K562 (cell line): Measurements from ENCODE around the gene CACNG8. TPM values are rescaled to one million over a fixed set of nuclear protein-coding genes. Genes with fewer than 3 reads are reported as not detected.

ENCODE experiments used
- ATF3 ChIP-seq, 2 experiments: fragments of 450-650 bp in 1 of 2; sonication (generic) in 1 of 2; formaldehyde crosslinking in 1 of 2; IDR thresholded peaks in 1 of 2; conservative IDR thresholded peaks in 1 of 2; 2 replicates each; pipeline versions ENCODE4 v1.6.1 to v1.8.1; 2016 to 2023; ENCODE audit warnings: mild to moderate bottlenecking in 2 of 2, moderate library complexity in 2 of 2, inconsistent platforms in 1 of 2, missing genetic modification reagents in 1 of 2
- CREM ChIP-seq: IDR thresholded peaks from 2 replicates; pipeline ENCODE4 v1.6.1; 2014; ENCODE audit warnings: antibody characterized with exemption, low read depth
- CTCF ChIP-seq, 3 experiments: IDR thresholded peaks in 2 of 3; conservative IDR thresholded peaks in 1 of 3; 2 replicates each; pipeline ENCODE4 v1.5.1; 2011 to 2012; ENCODE audit warnings: low read length in 3 of 3, mild to moderate bottlenecking in 3 of 3, control low read depth in 2 of 3, improper control_type of control experiment in 1 of 3, inconsistent platforms in 1 of 3, low read depth in 1 of 3, mixed read lengths in 1 of 3, moderate library complexity in 1 of 3; ENCODE audit not compliant: insufficient read depth in 2 of 3
- L3MBTL2 ChIP-seq: fragments of 450-650 bp; IDR thresholded peaks from 2 replicates; pipeline ENCODE4 v1.6.1; 2016; ENCODE audit warnings: mild to moderate bottlenecking, moderate library complexity
- MAX ChIP-seq: sonication (generic); formaldehyde crosslinking; IDR thresholded peaks from 2 replicates; pipeline ENCODE4 v1.9.0; 2022; ENCODE audit warnings: mild to moderate bottlenecking, missing genetic modification reagents
- NCOA4 ChIP-seq: fragments of 450-650 bp; IDR thresholded peaks from 2 replicates; pipeline ENCODE4 v1.6.1; 2018; ENCODE audit warnings: mild to moderate bottlenecking; ENCODE audit not compliant: partially characterized antibody
- REST ChIP-seq, 2 experiments: fragments of 450-650 bp; formaldehyde crosslinking in 1 of 2; IDR thresholded peaks; 2 replicates each; pipeline versions ENCODE4 v1.4.0 to v1.6.1; 2014 to 2020; ENCODE audit warnings: mild to moderate bottlenecking in 2 of 2, borderline replicate concordance in 1 of 2, low read depth in 1 of 2
- ZMIZ1 ChIP-seq, 2 experiments: fragments of 150-350 bp in 1 of 2; IDR thresholded peaks; 2 replicates each; pipeline ENCODE4 v1.6.1; 2012 to 2016; ENCODE audit warnings: low read depth in 2 of 2, low read length in 2 of 2, mild to moderate bottlenecking in 1 of 2, moderate library complexity in 1 of 2
- ZNF23 ChIP-seq: fragments of 250-450 bp; sonication (Bioruptor Pico); IDR thresholded peaks from 2 replicates; pipeline ENCODE4 v1.4.0; 2020; ENCODE audit warnings: mild to moderate bottlenecking
- ZNF347 ChIP-seq: fragments of 450-650 bp; formaldehyde crosslinking; IDR thresholded peaks from 2 replicates; pipeline ENCODE4 v1.4.0; 2020; ENCODE audit warnings: low read depth, mild to moderate bottlenecking, moderate library complexity
- polyA plus RNA-seq, 8 experiments: library from polyadenylated mRNA; depleted of rRNA in 4 of 8; stranded (reverse) in 5 of 8; unstranded in 3 of 8; fragments of >200 nt; fragmentation: Nextera tagmentation in 2 of 8; fragmentation: Illumina TruSeq in 1 of 8; extraction: Ambion mirVana in 2 of 8; extraction: Trizol in 1 of 8; gene quantifications; 2 replicates each; pipeline versions ENCODE4 v1.2.1 to v1.2.3, GENCODE V29; 2011 to 2014; ENCODE audit warnings: inconsistent platforms in 1 of 8, missing spikeins in 1 of 8
- total RNA-seq, 7 experiments: library from RNA; depleted of rRNA in 6 of 7; stranded (reverse); fragments of >200 nt in 6 of 7; fragmentation: Illumina TruSeq in 2 of 7; extraction: Trizol in 2 of 7; gene quantifications; 2 replicates each; pipeline versions ENCODE4 v1.2.1 to v1.2.3, GENCODE V29; 2011 to 2021; ENCODE audit warnings: low replicate concordance in 1 of 7

CACNG8 gene
- total and polyA plus RNA-seq, 9 of the 15 experiments (the other 6 are each of a cell fraction or from before 2014, with no cell fraction given): 0.02 to 0.05 TPM; not detected in 7

- TF ChIP-seq CTCF (IDR thresholded peaks at IDR 0.05 in 2 of 3, conservative IDR thresholded peaks at IDR 0.05 in 1 of 3; ENCODE audit: insufficient read depth in 2 of 3, low read depth in 1 of 3, low read length in 3 of 3) (0 out of 6 replicates have a peak, but pooled peaks of 1 of the 3 experiments have one; percentile 4), L3MBTL2 (peak; percentile 33; the same call in 1 of the 2 replicates), ATF3 (IDR thresholded peaks at IDR 0.05) (peak; percentile 31; the same call in 1 of the 2 replicates), ATF3 (CRISPR knock-in tag; conservative IDR thresholded peaks at IDR 0.05) (no peak), CREM (peak; percentile 77; the same call in 1 of the 2 replicates), NCOA4 (peak; percentile 58), ZNF23 (CRISPR knock-in tag) (peak; percentile 87), MAX (CRISPR knock-in tag) (no peak), ZNF347 (CRISPR knock-in tag) (no peak), ZMIZ1 (IDR thresholded peaks at IDR 0.05; ENCODE audit: low read depth in 2 of 2, low read length in 2 of 2) (peak in 1 of 2 experiments; percentile 89; a peak in 2 of 4 replicates), REST (IDR thresholded peaks at IDR 0.05; ENCODE audit: borderline replicate concordance) (peak; percentile 91), REST (CRISPR knock-in tag; IDR thresholded peaks at IDR 0.05; ENCODE audit: low read depth) (no peak)
Observed at GRCh38 chr19:53945441-53945840, 17.3 kb upstream of the CACNG8 start (continued).
